ACHN (cell line): ENCODE measurements around the gene CYP1A2.
"Not testable (repeated sequence)": the region's sequence is repeated elsewhere in the genome, so short reads cannot be mapped to it uniquely, and the experiment has no call there.

Experiments
- DNase-seq: peaks from one replicate; pipeline ENCODE4 v3.0.0-alpha.2; 2015
- in situ Hi-C: cut with HindIII; loops from 2 replicates; pipeline ENCODE4 v1.10.0; 2017; ENCODE audit warnings: low sequenced_read_pairs, low pct_ligation_motif_present, low pct_unique_long_range_greater_than_20kb

CYP1A2 gene

GRCh38 chr15:74748322-74748946 is at the start of gene CYP1A2:
Gene CYP1A2 (plus strand): TSS chr15:74748845. CDS start chr15:74749739, 894 bp downstream.
- no peak for DNase-seq
- in situ Hi-C loops = no loop called here

- in situ Hi-C loops = no loop called here
- no peak for DNase-seq
Observed at GRCh38 chr15:74709011-74709410, 39.6 kb upstream of the CYP1A2 start.

GRCh38 chr15:74709892-74710291 is 38.8 kb upstream of the CYP1A2 start:
- DNase-seq = no peak
- in situ Hi-C loops = no loop called here

- in situ Hi-C loops = no loop called here
- no peak for DNase-seq
Observed at GRCh38 chr15:74710319-74711094, 38.1 kb upstream of the CYP1A2 start.

- DNase-seq = no peak
- in situ Hi-C loops = no loop called here
Observed at GRCh38 chr15:74712311-74712710, 36.3 kb upstream of the CYP1A2 start.

GRCh38 chr15:74716651-74717050 is 32.0 kb upstream of the CYP1A2 start:
- in situ Hi-C loops = no loop called here
- DNase-seq = no peak

GRCh38 chr15:74722591-74722990 is 26.1 kb upstream of the CYP1A2 start:
- no peak for DNase-seq
- in situ Hi-C loops = no loop called here

GRCh38 chr15:74723187-74723586 is 25.5 kb upstream of the CYP1A2 start:
- DNase-seq = no peak
- in situ Hi-C loops = no loop called here

- in situ Hi-C loops = no loop called here
- peak; percentile 68 for DNase-seq
Observed at GRCh38 chr15:74723754-74724334, 24.8 kb upstream of the CYP1A2 start.

- in situ Hi-C loops = no loop called here
- DNase-seq = no peak
Observed at GRCh38 chr15:74724570-74725224, 23.9 kb upstream of the CYP1A2 start.

GRCh38 chr15:74725225-74725774 is 23.3 kb upstream of the CYP1A2 start, which contains the start of gene CYP1A1:
Gene CYP1A1 (minus strand): TSS chr15:74725528. CDS start chr15:74723097, 2,431 bp downstream.
- DNase-seq = peak; percentile 31
- in situ Hi-C loops = no loop called here

GRCh38 chr15:74725845-74726773 is 22.5 kb upstream of the CYP1A2 start:
- in situ Hi-C loops = no loop called here
- peak; percentile 38 for DNase-seq

- in situ Hi-C loops = no loop called here
- no peak for DNase-seq
Observed at GRCh38 chr15:74726774-74727164, 21.9 kb upstream of the CYP1A2 start.

GRCh38 chr15:74727727-74728126 is 20.9 kb upstream of the CYP1A2 start:
- in situ Hi-C loops = no loop called here
- DNase-seq = no peak

GRCh38 chr15:74728699-74729098 is 19.9 kb upstream of the CYP1A2 start:
- in situ Hi-C loops, DNase-seq: not testable (repeated sequence)

GRCh38 chr15:74729372-74729771 is 19.3 kb upstream of the CYP1A2 start:
- DNase-seq, in situ Hi-C loops: not testable (repeated sequence)

GRCh38 chr15:74730619-74731316 is 17.9 kb upstream of the CYP1A2 start:
- in situ Hi-C loops = no loop called here
- DNase-seq = no peak
